Measurements from ENCODE around the gene SYT17. TPM values are rescaled to one million over a fixed set of nuclear protein-coding genes. Genes with fewer than 3 reads are reported as not detected.

Gene SYT17
- total RNA-seq, 6 donors from 2014 or later, result 11.6 to 49.2 (median 14.8) TPM

GRCh38 chr16:19282101-19282500, 114.1 kb downstream of the SYT17 start:
- 68 to 75% methylated on average over 3 of the region's 3 CpGs for WGBS, 2 donors
- no peaks in the 10 kb centered on the region for H3K9me3 ChIP-seq
- ATAC-seq (ENCODE audit: low FRiP score in 2 of 2) (no peak), DNase-seq (no peak)
- H3K27ac ChIP-seq, result no peak overlapping the region
- H3K36me3 ChIP-seq, result no peaks in the 10 kb centered on the region
- no peaks in the 10 kb centered on the region for H3K4me1 ChIP-seq
- H3K27me3 ChIP-seq, result no peaks in the 10 kb centered on the region
- no peak for TF ChIP-seq POLR2AphosphoS5 (IDR thresholded peaks at IDR 0.05)
- no peak overlapping the region for H3K4me3 ChIP-seq

- H3K4me3 ChIP-seq, result no peak overlapping the region
- 80 to 82% methylated on average over 2 of the region's 2 CpGs for WGBS, 2 donors
- no peak for ATAC-seq (ENCODE audit: low FRiP score in 2 of 2)
These were observed 115.6 kb downstream of the SYT17 start for GRCh38 chr16:19283637-19284036.

GRCh38 chr16:19284207-19284606, 116.2 kb downstream of the SYT17 start:
- TF ChIP-seq POLR2A (IDR thresholded peaks at IDR 0.05) (no peak), POLR2AphosphoS5 (IDR thresholded peaks at IDR 0.05) (no peak), EP300 (IDR thresholded peaks at IDR 0.05) (no peak), CTCF (IDR thresholded peaks at IDR 0.05) (no peak)
- Histone ChIP-seq H3K27me3 (no peaks in the 10 kb centered on the region), H3K4me3 (no peak overlapping the region), H3K4me1 (no peaks in the 10 kb centered on the region), H3K9me3 (no peaks in the 10 kb centered on the region), H3K36me3 (no peaks in the 10 kb centered on the region), H3K27ac (no peak overlapping the region)
- peak in 1 of 2 donors; percentile 54 for ATAC-seq (ENCODE audit: low FRiP score in 2 of 2)
- WGBS, 2 donors, result 38% methylated on average over 1 of the region's 1 CpG
- peak in 1 of 2 donors; percentile 76 for DNase-seq

More at GRCh38 chr16:19283637-19284036, 115.6 kb downstream of the SYT17 start:
- no peak overlapping the region for H3K27ac ChIP-seq
- no peak for DNase-seq
- no peaks in the 10 kb centered on the region for H3K36me3 ChIP-seq
- H3K4me1 ChIP-seq, result no peaks in the 10 kb centered on the region
- TF ChIP-seq CTCF (IDR thresholded peaks at IDR 0.05), result no peak
- no peak for TF ChIP-seq EP300 (IDR thresholded peaks at IDR 0.05)
- TF ChIP-seq POLR2A (IDR thresholded peaks at IDR 0.05), result no peak
- TF ChIP-seq POLR2AphosphoS5 (IDR thresholded peaks at IDR 0.05), result no peak
- no peaks in the 10 kb centered on the region for H3K9me3 ChIP-seq
- H3K27me3 ChIP-seq, result no peaks in the 10 kb centered on the region

- H3K27ac ChIP-seq, result no peak within 1 kb of the TSS
- no peak for ATAC-seq (ENCODE audit: low FRiP score in 2 of 2)
These were observed 117.4 kb downstream of the SYT17 start, which contains the start of gene CLEC19A for GRCh38 chr16:19285431-19285830. Gene CLEC19A, plus strand, starts transcription at chr16:19285731. Its CDS starts 121 bp downstream, at chr16:19285852.

GRCh38 chr16:19286827-19287226, 118.8 kb downstream of the SYT17 start:
- no peaks in the 10 kb centered on the region for H3K36me3 ChIP-seq
- no peak overlapping the region for H3K4me3 ChIP-seq
- TF ChIP-seq POLR2A (IDR thresholded peaks at IDR 0.05) (no peak), CTCF (IDR thresholded peaks at IDR 0.05) (no peak), POLR2AphosphoS5 (IDR thresholded peaks at IDR 0.05) (no peak), EP300 (IDR thresholded peaks at IDR 0.05) (no peak)
- H3K4me1 ChIP-seq, result no peaks in the 10 kb centered on the region
- H3K27me3 ChIP-seq, result no peaks in the 10 kb centered on the region
- no peaks in the 10 kb centered on the region for H3K9me3 ChIP-seq
- WGBS, 2 donors, result 95 to 96% methylated on average over 2 of the region's 2 CpGs
- no peak for ATAC-seq (ENCODE audit: low FRiP score in 2 of 2)
- no peak for DNase-seq
- no peak overlapping the region for H3K27ac ChIP-seq

More at GRCh38 chr16:19285431-19285830, 117.4 kb downstream of the SYT17 start, which contains the start of gene CLEC19A:
- Histone ChIP-seq H3K4me3 (no peak within 1 kb of the TSS), H3K9me3 (no peaks in the 10 kb centered on the region), H3K4me1 (no peaks in the 10 kb centered on the region), H3K27me3 (no peaks in the 10 kb centered on the region), H3K36me3 (no peaks in the 10 kb centered on the region)
- DNase-seq, result no peak
- no peak for TF ChIP-seq POLR2A (IDR thresholded peaks at IDR 0.05)
- no peak for TF ChIP-seq POLR2AphosphoS5 (IDR thresholded peaks at IDR 0.05)
- 82 to 91% methylated on average over 2 of the region's 2 CpGs for WGBS, 2 donors

- TF ChIP-seq EP300 (IDR thresholded peaks at IDR 0.05) (no peak), POLR2A (IDR thresholded peaks at IDR 0.05) (no peak), POLR2AphosphoS5 (IDR thresholded peaks at IDR 0.05) (no peak)
- no peak for ATAC-seq (ENCODE audit: low FRiP score in 2 of 2)
These were observed 119.2 kb downstream of the SYT17 start for GRCh38 chr16:19287241-19287640.

More at GRCh38 chr16:19287241-19287640, 119.2 kb downstream of the SYT17 start:
- H3K4me3 ChIP-seq, result no peak overlapping the region
- 81 to 82% methylated on average over 4 of the region's 4 CpGs for WGBS, 2 donors
- no peaks in the 10 kb centered on the region for H3K36me3 ChIP-seq
- no peak overlapping the region for H3K27ac ChIP-seq
- H3K4me1 ChIP-seq, result no peaks in the 10 kb centered on the region
- no peak for DNase-seq
- H3K27me3 ChIP-seq, result no peaks in the 10 kb centered on the region
- H3K9me3 ChIP-seq, result no peaks in the 10 kb centered on the region
